GM19023 (cell line): ENCODE results near the gene DNAH14.

ENCODE experiments used
- ATAC-seq: cut with Tn5 transposase; IDR thresholded peaks from one replicate; pipeline ENCODE4 v1.9.1; 2021; ENCODE audit warnings: mild to moderate bottlenecking, moderate library complexity; ENCODE audit not compliant: unreplicated experiment

Gene DNAH14

DNA sequence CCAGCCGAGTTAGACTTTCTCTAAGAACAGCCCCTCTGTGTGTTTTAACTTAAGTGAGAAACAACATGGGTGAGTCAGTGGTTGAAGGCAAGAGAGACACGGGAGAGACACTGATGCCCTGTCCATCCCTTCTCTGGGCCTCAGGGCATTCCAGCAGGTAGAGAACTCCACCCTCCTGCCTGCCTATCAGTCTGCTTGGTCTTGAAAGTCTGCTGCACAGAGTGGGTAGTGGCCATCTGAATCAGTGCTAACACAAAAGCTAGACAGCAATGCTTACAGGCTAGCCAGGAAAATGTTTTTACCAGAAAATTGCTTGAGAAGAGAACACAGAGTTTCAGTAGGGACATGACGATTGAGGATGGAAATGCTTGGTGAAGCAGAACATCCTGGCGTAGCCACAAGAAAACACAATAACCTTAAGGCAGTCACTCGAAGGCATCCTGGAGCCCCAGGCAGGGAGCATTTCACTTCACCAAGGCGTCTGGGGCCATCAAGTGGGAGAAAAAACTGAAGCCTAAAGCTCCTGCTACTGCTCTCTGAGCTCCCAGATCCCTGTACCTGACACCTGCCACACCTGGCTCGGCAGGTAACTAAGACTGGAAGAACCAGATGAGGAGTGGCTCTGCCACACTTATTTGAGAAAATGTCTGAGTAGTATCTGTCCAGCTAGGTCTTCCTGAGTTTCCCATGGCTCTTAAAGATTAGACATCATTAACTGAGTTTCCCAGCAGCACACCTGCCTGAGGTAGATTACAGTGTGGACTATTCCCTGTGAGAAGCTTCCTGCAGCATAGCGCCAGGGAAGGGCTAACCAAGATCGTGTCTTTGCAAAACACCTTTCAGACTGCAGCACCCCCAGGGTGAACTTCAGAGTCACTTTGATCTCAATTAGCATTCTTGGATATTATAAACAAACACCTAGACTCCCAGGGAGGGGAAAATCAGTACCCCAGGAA is 516.4 kb downstream of the DNAH14 start:
- no peak for ATAC-seq

DNA sequence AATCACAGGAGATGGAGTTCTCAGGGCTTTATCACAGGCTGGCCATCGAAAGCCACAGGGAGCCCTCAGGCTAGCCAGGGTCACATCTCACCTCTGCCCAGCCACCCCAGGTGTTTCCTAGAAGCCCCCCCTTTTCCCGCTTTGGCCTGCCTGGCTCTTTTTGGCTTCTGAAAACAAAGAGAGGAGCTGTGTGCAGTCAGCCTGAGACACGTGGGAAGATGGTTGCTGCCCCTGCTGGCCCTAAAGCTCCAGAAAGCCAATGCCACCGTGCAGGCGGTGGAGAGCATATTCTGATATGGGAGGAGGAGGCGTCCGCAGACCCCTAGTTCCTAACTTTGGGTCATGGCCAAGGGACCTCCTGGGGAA is 517.1 kb downstream of the DNAH14 start:
- ATAC-seq: no peak

DNA sequence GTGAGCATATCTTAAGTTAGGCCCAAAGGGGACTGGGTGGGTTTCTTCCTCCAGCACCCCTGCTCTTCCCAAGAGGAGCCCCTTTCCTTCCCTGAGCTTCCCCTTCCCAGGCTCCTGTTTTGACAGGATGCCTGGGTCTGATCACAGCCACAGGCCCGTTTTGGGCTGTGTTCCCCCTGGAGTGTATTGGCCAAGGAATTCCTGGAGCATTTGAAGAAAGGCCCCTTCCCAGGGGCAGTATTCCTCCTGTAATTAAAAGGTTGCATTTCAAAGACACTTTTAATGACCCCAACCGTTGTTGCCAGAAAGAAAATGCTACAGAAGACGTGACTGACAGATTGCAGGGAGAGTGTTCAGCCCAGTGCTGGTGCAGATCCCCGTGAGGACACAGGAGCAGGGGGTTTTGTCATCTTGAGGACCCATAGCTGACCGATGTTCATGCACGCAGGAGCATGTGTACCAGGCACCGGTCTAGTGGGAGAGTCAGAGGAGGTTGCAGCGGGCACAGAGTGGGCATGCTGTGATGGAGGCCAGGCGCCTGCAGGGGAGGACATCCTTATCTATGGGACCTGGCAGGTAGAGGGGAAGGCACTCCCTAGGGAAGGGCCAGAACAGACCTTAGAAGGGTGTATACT is 517.6 kb downstream of the DNAH14 start:
- no peak for ATAC-seq

DNA sequence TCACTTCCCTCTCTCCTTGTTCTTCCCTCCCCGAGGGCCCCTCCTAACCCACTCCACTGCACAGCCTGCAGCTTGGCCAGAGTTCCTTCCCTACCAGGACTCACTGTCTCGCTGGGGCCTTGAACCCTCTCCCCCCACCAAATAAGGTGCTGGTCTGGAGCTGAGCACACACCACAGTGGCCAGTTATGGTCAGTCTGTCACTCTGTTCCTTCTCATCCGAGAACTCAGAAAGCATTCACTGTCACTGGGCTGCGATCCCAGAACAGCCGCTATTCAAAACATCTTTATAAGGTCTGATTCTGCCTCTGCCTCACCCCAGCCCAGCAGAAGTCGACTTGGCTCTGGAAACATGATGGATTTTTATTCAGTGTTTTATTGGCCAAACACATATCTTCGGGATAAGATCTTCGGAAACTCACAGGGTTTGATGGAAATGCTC is 518.2 kb downstream of the DNAH14 start:
- no peak for ATAC-seq

DNA sequence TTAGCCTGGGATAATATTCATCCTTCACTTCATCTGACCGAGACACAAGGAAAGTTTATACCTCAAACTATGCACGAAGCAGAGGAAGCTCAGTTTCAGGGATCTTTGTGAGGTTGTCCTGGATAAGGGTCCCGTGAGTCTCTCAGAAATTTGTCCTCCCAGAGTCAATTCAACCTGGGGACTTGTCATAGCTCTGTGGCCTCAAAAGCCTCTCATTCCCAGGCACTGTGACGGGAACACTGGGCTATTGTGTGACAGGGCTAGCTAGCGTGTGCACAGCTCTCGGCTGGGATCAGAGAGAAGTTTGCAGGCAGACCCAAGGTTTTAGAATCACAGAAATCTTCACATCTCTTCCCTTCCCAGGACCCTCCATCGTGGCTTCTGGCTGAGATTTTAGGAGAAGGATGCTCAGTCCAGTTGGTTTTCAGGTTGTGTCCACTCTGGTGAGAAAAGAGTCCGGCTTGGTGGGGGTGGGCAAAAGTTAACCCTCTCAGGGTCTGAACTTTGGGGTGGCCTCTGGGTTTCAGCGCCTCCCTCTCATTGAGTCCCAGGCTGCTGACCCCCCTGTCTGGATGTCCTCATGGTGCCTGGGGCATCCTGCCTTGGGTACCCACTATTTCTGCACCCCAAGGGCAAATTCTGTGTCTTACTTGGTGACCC is 518.8 kb downstream of the DNAH14 start:
- no peak for ATAC-seq
